Osteoblast (primary cell): Measurements from ENCODE around the gene UHRF2. TPM values are rescaled to one million over a fixed set of nuclear protein-coding genes. Genes with fewer than 3 reads are reported as not detected.

Experiments used
- DNase-seq: peaks from one replicate; pipeline ENCODE4 v3.0.0; 2011; ENCODE audit warnings: low spot score, mixed read lengths; ENCODE audit not compliant: insufficient read length; ENCODE audit errors: missing footprints
- H2AFZ ChIP-seq: 2 replicates; pipeline ENCODE4 v1.6.0; 2011; ENCODE audit warnings: mild to moderate bottlenecking, low read length
- H3K27ac ChIP-seq: 2 replicates; pipeline ENCODE4 v1.5.1; 2011; ENCODE audit warnings: mild to moderate bottlenecking, low read depth, low read length, moderate library complexity
- H3K27me3 ChIP-seq: 2 replicates; pipeline ENCODE4 v1.6.0; 2012; ENCODE audit warnings: mild to moderate bottlenecking, control low read depth, inconsistent platforms, low read length, moderate library complexity; ENCODE audit not compliant: insufficient read depth
- H3K36me3 ChIP-seq: 2 replicates; pipeline ENCODE4 v1.5.1; 2011; ENCODE audit warnings: mild to moderate bottlenecking, low read length, control low read depth, moderate library complexity; ENCODE audit not compliant: insufficient read depth
- H3K4me1 ChIP-seq: 2 replicates; pipeline ENCODE4 v1.5.1; 2011; ENCODE audit warnings: mild to moderate bottlenecking, low read length, control low read depth, moderate library complexity; ENCODE audit not compliant: insufficient read depth
- H3K4me2 ChIP-seq: 2 replicates; pipeline ENCODE4 v1.6.0; 2011; ENCODE audit warnings: mild to moderate bottlenecking, low read length; ENCODE audit not compliant: insufficient read depth
- H3K4me3 ChIP-seq: fragments of 200-600 bp; sonication (generic); 3 replicates; pipeline ENCODE4 v1.5.1; 2012; ENCODE audit warnings: mild to moderate bottlenecking, low read length, inconsistent platforms; ENCODE audit not compliant: insufficient read depth
- H3K79me2 ChIP-seq: 2 replicates; pipeline ENCODE4 v1.6.0; 2012; ENCODE audit warnings: mild to moderate bottlenecking, low read length, control low read depth, inconsistent platforms; ENCODE audit not compliant: insufficient read depth
- H3K9me3 ChIP-seq: 2 replicates; pipeline ENCODE4 v1.5.1; 2011; ENCODE audit warnings: low read depth, low read length, control low read depth
- H4K20me1 ChIP-seq: 2 replicates; pipeline ENCODE4 v1.6.0; 2012; ENCODE audit warnings: mild to moderate bottlenecking, low read length, control low read depth; ENCODE audit not compliant: insufficient read depth
- CTCF ChIP-seq: IDR thresholded peaks from 2 replicates; pipeline ENCODE4 v1.5.1; 2011; ENCODE audit warnings: mild to moderate bottlenecking, low read depth, low read length, moderate library complexity; ENCODE audit errors: extremely low read depth
- total RNA-seq: library from RNA; depleted of rRNA; stranded (reverse); fragments of >200 nt; gene quantifications from 2 replicates; pipeline ENCODE4 v1.2.3, GENCODE V29; 2012

The UHRF2 gene
- total RNA-seq, 1 donor, result 84.3 TPM

DNA sequence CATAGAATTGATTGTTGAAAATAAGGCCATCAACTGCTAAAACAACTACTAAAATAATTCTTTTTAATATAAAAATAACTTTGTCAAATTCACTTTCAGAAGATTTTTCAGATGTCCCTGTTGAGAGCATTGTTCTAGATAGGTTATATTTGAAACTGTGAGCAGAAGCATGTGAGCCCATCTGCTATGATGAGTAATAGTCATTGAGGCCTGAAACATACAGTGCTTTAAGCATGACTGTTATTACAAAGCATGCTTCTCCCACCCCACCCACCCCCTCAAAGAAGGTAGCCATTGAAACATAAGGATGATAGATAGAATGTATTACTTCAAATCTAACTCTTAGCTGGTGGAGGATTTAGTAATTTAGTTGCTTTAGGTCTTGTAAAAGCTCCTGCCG, 86.0 kb downstream of the UHRF2 start:
- no peaks in the 10 kb centered on the region for H3K9me3 ChIP-seq
- H3K4me2 ChIP-seq, result no peak overlapping the region
- H3K4me3 ChIP-seq, result no peak overlapping the region
- DNase-seq, result peak; percentile 67
- no peak for TF ChIP-seq CTCF
- peaks cover 65% of the 10 kb centered on the region for H3K36me3 ChIP-seq
- H3K79me2 ChIP-seq, result peaks cover 29% of the 10 kb centered on the region
- no peaks in the 10 kb centered on the region for H3K27me3 ChIP-seq
- peak overlapping the region; percentile 66 for H3K27ac ChIP-seq
- peaks cover 14% of the 10 kb centered on the region for H3K4me1 ChIP-seq
- no peaks in the 10 kb centered on the region for H4K20me1 ChIP-seq
- H2AFZ ChIP-seq, result no peak overlapping the region

- no peak overlapping the region for H3K4me3 ChIP-seq
- H3K4me1 ChIP-seq, result peaks cover 14% of the 10 kb centered on the region
- H4K20me1 ChIP-seq, result no peaks in the 10 kb centered on the region
Measured at GRCh38 chr9:6501526-6502210, 88.7 kb downstream of the UHRF2 start.

GRCh38 chr9:6502399-6502798, 89.4 kb downstream of the UHRF2 start:
- H3K9me3 ChIP-seq, result no peaks in the 10 kb centered on the region
- H4K20me1 ChIP-seq, result no peaks in the 10 kb centered on the region
- no peak overlapping the region for H2AFZ ChIP-seq
- no peak overlapping the region for H3K27ac ChIP-seq
- H3K79me2 ChIP-seq, result peaks cover 14% of the 10 kb centered on the region
- no peaks in the 10 kb centered on the region for H3K27me3 ChIP-seq
- peaks cover 14% of the 10 kb centered on the region for H3K4me1 ChIP-seq
- peaks cover 74% of the 10 kb centered on the region for H3K36me3 ChIP-seq
- no peak overlapping the region for H3K4me2 ChIP-seq
- no peak for TF ChIP-seq CTCF
- no peak overlapping the region for H3K4me3 ChIP-seq
- no peak for DNase-seq

More at GRCh38 chr9:6501526-6502210, 88.7 kb downstream of the UHRF2 start:
- H3K36me3 ChIP-seq, result peaks cover 74% of the 10 kb centered on the region
- H3K27ac ChIP-seq, result no peak overlapping the region
- no peaks in the 10 kb centered on the region for H3K9me3 ChIP-seq
- no peak for DNase-seq
- H3K79me2 ChIP-seq, result peaks cover 21% of the 10 kb centered on the region
- no peak overlapping the region for H3K4me2 ChIP-seq
- TF ChIP-seq CTCF, result no peak
- no peaks in the 10 kb centered on the region for H3K27me3 ChIP-seq
- no peak overlapping the region for H2AFZ ChIP-seq

- TF ChIP-seq CTCF, result no peak
- H3K27ac ChIP-seq, result no peak overlapping the region
- H3K4me3 ChIP-seq, result no peak overlapping the region
- DNase-seq, result no peak
- H3K27me3 ChIP-seq, result no peaks in the 10 kb centered on the region
- H3K79me2 ChIP-seq, result peaks cover 3% of the 10 kb centered on the region
- no peaks in the 10 kb centered on the region for H3K9me3 ChIP-seq
- H3K4me1 ChIP-seq, result no peaks in the 10 kb centered on the region
- H3K4me2 ChIP-seq, result no peak overlapping the region
- peaks cover 57% of the 10 kb centered on the region for H3K36me3 ChIP-seq
- H2AFZ ChIP-seq, result no peak overlapping the region
- no peaks in the 10 kb centered on the region for H4K20me1 ChIP-seq
Measured at GRCh38 chr9:6506571-6506970, 93.6 kb downstream of the UHRF2 start.
